ENCODE measurements around the gene APOL1.
"Not testable (repeated sequence)": the region's sequence is repeated elsewhere in the genome, so short reads cannot be mapped to it uniquely, and the experiment has no call there.

APOL1 gene

GRCh38 chr22:36244522-36245391 is 8.2 kb upstream of the APOL1 start:
- DNase-seq (ENCODE audit: low read depth, low spot score), result peak; percentile 85

GRCh38 chr22:36245805-36246356 is 7.1 kb upstream of the APOL1 start:
- no peak for DNase-seq (ENCODE audit: low read depth, low spot score)

DNA sequence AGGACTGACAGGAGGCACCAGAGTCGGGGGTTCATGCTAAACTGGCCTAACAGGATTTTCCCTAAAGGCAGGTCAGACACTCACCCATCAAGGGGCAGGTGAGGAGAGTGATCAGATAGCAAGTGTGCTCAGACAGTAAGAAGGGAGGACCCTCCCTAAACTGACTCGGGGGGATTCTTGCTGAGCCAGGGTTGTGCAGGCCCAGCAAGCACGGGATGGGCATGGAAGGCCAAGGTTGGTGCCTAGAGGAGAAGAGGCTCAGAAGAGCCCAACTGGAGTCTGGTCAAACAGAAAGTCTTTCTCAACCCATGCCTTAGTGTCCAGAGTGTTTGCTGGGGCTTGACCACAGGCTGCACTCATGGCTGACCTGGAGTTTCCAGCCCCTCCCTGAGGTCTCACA is 6.2 kb upstream of the APOL1 start:
- DNase-seq (ENCODE audit: low read depth, low spot score), result no peak

DNA sequence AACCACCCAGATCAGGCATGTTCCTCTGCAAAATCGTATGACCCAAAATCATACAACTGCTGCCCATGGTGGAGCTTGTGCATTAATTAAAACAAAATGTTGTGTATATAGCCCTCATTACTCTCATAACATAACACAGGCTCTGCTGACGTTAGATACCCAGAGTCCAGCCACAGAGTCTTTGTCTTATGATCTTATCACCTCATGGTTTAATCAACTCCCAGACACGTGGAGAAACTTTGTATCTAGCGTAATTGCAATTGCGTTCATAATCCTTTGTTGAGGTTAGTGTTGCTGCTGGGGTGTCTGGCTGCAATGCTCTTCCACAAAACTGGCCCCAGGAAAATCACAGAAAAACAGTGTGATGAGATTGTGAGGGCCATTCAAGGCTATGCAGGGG is 5.0 kb upstream of the APOL1 start:
- no peak for DNase-seq (ENCODE audit: low read depth, low spot score)

DNA sequence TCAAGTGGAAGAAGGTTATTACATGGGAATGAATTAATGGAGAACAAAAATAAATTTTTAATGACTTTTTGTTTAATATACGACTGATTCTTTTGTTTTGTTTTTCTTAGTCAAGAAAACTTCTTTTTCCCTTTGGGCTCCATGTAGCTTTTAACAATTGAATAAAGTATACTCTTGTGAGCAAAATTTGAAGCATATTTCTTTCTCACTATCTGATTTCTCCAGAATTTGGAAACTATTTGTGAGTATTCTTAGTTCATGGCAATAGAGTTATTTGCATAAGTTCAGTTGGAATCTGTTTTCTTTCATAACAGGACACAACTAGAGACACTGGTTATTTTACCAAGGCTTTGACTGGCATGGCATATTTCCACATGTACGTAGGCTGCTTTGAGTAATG is 3.8 kb upstream of the APOL1 start:
- no peak for DNase-seq (ENCODE audit: low read depth, low spot score)

DNA sequence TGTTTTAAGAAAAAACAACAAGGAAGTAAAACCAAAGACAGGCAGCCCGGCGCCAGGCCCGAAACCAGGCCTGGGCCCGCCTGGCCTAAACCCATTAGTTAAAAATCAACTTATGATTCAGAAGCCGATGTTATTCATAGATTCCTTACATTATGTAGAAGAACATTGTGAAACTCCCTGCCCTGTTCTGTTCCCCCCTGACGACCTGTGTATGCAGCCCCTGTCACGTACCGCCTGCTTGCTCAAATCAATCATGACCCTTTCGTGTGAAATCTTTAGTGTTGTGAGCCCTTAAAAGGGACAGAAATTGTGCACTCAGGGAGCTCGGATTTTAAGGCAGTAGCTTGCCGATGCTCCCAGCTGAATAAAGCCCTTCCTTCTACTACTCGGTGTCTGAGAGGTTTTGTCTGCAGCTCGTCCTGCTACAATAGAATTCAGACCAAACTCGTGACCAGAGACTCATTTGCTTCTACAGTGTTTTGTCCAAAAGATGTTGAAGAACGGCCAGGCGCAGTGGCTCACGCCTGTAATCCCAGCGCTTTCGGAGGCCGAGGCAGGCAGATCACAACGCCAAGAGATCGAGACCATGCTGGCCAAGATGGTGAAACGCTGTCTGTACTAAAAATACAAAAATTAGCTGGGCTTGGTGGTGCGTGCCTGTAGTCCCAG is 2.5 kb upstream of the APOL1 start:
- DNase-seq (ENCODE audit: low read depth, low spot score), result not testable (repeated sequence)

- DNase-seq (ENCODE audit: low read depth, low spot score), result not testable (repeated sequence)
Observed at GRCh38 chr22:36251979-36252608, 839 bp upstream of the APOL1 start.

DNA sequence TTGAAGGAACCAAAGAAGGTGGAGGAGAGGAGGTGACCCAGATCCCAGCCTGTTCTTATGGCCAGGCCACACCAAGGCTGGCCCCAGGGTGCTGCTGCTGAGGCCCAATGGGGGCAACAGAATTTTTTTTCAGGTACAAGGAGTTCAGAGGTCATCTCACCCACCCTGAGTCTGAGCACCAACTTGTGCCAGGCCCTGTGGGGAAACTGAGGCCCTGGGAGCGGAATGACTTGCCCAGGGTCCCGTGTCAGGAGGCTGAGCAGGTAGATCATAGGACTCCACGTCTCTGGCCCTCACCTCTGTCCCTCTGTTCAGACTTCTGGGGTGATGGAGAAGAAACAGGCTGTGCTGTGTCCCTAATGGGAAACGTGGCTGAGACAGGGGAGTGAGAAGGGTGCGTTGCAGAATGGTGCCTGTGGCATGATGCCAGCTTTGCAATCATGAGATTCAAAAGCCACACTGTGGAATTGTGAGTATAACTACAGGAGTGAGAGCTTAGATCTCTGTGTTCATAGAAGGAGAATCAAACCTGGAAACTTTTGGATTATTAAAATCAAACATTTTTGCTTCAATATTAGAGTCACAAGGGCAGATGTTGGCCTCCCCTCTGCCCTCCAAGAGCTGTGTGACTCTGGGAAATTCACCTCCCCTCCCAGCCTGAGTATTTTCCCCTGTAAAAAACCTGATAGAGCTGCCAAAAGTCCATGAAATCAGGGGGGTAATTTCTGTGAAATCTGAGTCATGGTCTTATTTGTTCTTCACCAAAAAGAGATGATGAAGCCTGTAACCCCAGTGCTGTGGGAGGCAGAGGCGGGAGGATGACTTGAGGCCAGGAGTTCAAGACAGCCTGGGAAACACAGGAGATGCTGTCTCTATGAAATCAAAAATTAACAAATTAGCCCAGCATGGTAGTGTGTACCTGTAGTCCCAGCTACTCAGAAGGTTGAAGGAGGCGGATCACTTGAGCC is 874 bp downstream of the APOL1 start:
- DNase-seq (ENCODE audit: low read depth, low spot score), result peak; percentile 39

DNA sequence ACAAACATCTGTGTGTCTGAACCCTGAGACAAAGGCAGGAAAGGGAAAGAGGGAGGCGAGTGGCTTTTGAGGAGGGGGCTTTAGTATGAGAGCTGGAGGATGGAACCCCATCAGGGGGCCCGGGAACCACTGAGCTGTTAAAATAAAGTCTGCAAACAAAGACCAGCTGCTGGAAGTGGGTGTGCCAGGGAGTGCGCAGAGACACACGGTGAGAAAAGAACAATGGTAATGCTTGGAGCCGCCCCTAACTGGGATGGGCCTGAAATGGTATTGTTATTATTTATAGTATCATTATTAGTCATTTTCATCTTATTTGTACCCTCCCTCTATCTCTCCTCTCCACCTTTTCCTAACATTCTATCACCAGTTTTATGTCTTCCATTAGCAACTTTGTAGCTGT is 2.6 kb downstream of the APOL1 start:
- DNase-seq (ENCODE audit: low read depth, low spot score), result not testable (repeated sequence)

DNA sequence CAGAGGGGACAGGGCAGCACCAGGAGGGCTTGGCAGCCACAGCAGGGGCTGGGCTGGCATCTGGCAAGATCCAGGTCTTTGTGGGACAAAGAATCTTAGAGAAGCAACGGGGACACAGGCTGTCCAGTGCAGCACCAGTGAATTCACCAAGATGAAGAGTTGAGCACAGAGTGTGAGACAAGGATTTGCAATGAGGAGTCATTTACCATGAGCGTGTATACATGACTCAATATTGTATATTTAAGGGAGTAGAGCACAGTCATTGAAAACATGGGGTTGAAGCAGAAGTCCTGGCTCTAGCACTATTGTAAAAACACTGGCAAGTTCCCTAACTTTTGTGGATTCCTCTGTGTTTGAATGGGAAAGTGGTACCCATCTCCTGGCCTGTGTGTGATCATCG is 3.5 kb downstream of the APOL1 start:
- DNase-seq (ENCODE audit: low read depth, low spot score), result no peak

GRCh38 chr22:36257308-36257707 is 4.4 kb downstream of the APOL1 start:
- DNase-seq (ENCODE audit: low read depth, low spot score), result no peak

DNA sequence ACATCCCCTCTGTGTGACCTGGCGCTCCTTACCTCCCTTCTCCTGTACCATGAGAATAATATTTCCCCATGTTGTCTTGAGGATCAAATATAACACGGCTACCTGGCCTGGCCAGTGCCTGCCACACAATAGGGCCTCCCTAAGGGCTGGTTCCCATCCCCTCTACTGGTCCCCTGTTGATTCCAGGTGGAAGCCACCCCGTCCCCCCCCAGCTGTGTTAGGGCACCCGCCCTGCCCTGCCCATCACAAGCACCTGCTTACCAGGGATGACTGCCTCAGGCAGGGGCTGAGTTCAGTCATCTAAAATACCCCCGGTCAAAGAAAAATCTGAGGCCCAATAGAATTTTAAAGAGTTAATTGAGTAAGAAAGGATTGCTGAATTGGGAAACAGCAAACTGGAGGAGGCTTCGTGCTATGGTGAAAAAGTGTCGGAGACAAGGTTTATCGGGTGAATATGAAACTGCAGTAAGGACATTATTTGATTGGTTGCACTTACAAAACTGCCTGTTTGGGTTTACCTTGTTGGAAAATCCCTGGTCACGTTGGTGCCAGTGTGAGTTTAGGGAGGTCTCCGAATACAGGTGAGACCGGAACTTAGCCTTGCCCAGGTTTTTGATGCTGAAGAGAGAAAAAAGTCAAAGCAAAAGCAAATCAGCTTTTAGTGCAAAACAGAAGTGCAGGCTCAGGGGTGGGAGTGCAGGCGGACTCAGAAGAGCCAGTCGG is 5.2 kb downstream of the APOL1 start:
- DNase-seq (ENCODE audit: low read depth, low spot score), result no peak

- DNase-seq (ENCODE audit: low read depth, low spot score), result peak; percentile 65
Observed at GRCh38 chr22:36258701-36259614, 6.0 kb downstream of the APOL1 start.

GRCh38 chr22:36259615-36260300 is 6.8 kb downstream of the APOL1 start:
- no peak for DNase-seq (ENCODE audit: low read depth, low spot score)

- DNase-seq (ENCODE audit: low read depth, low spot score), result not testable (repeated sequence)
Observed at GRCh38 chr22:36261675-36262074, 8.7 kb downstream of the APOL1 start.

GRCh38 chr22:36262307-36262706 is 9.4 kb downstream of the APOL1 start:
- not testable (repeated sequence) for DNase-seq (ENCODE audit: low read depth, low spot score)

DNA sequence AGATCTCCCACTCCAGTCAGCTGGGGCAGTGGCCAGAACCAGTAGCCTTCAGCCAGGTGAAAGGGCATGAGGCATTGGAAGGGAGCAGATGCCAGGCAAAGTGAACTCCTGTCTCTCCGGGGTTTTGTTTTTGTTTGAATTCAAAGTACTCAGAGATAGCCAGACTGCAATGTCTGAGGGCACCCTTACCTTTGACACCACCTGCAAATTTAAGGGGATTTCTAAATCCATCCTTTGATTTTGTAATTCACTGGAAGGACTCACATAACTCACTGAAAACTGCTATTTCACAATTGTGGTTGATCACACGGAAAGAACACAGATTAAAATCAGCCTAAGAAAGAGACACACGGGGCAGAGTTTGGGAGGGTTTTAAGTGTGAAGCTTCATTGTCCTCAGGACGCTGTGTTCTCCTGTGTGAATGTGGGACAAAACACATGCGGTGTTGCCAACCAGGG is 10.3 kb downstream of the APOL1 start:
- DNase-seq (ENCODE audit: low read depth, low spot score), result not testable (repeated sequence)

DNA sequence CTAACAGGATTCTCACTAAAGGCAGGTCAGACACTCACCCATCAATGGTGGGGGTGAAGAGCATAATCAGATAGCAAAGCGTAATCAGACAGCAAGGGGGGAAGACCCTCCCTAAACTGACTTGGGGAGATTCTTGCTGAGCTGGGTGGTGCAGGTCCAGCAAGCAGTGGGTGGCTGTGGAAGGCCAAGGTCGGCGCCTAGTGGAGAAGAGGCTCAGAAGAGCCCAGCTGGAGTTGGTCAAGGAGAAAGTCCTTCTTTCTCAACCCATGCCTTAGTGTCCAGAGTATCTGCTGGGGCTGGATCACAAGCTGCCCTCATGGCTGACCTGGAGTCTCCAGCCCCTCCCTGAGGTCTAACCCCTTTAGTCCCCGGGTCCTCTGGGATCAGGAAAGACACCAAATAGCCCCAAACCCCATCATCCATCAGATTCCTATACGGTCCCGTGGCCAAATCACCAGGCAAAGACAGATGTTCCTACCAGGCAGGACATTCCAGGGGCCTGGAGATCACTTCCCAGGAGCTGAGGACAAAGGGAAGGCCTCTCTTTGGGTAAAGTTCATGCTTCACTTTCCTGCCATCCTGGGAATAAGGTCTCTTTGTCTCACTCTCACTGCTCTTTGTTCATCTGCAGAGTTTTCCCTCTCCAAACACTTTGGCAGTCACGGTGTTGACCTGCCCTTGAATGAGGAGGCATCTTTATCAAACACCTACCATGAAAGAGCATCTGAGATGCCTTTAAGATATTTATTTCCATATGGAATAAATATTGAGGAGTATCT is 11.1 kb downstream of the APOL1 start:
- DNase-seq (ENCODE audit: low read depth, low spot score), result not testable (repeated sequence)

Data from astrocyte of the hippocampus (primary cell).